ENCODE results near the gene CTSE.
"Not testable (repeated sequence)": the region's sequence is repeated elsewhere in the genome, so short reads cannot be mapped to it uniquely, and the experiment has no call there.

CTSE gene

DNA sequence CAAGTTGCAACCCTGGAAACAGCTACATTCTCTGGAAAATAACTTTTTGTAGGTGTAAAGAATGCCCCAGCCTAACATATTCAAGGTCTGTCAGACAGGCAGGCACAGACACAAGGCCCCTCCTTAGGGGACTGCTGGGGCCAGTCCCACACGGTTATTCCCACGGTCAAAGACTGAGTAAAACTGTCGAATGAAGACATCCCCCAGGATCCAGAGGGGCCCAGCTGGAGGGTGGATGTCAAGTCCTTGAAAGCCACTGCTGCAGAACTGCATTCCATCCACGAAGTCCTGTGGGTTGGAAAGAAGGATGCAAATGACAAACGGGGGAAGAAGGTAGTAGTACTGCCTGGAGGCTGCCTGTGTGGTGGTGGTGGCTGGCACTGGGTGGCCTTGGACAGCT is 13.6 kb downstream of the CTSE start:
- no peak for FAIRE-seq
- no peak for TF ChIP-seq POLR2A (IDR thresholded peaks at IDR 0.05; ENCODE audit: low read depth, low read length)

DNA sequence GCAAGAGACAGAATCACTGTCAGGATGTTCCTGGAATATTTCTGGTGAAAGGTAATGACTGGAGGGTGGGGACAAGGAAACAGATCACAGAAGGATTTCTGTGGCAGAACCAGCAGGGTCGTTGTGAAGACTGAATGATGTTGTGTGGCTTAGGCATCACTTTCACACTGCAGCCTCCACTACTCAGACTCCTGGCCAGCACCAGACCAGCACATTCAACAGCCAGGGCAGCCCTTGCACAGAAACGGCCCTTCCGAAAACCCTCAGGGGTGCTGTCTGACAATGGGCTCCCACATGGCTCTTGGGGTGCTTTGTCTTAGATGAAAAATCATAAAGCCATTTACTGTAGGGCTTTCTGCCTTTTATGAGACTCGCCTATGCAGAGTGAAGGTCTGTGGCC is 16.7 kb downstream of the CTSE start:
- DNase-seq (ENCODE audit: insufficient read length, low spot score) (no peak), FAIRE-seq (no peak)
- TF ChIP-seq POLR2A (IDR thresholded peaks at IDR 0.05; ENCODE audit: low read depth, low read length), result no peak

More for the DNA sequence above, 13.6 kb downstream of the CTSE start:
- DNase-seq (ENCODE audit: insufficient read length, low spot score), result no peak

DNA sequence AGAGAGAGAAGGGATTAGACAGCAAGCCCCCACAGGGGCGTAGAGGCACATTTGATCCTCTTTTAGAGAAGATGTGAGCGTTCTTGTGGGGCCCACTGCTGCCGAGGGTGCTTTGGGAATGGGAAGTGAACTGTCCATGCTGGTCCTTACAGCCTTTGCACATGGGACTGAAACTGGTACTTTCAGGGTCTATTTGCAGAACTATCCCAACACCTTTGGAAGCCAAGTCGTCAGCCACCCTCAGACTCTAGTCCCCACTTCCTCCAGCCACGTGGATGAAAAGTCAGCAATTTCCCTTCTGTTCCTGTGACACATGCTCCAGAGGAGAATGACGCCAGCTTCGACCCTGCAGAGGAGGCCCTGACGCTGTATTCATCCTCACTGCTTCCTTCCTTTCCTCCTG is 17.9 kb downstream of the CTSE start:
- DNase-seq (ENCODE audit: insufficient read length, low spot score), result no peak
- TF ChIP-seq POLR2A (IDR thresholded peaks at IDR 0.05; ENCODE audit: low read depth, low read length), result no peak
- FAIRE-seq, result no peak

DNA sequence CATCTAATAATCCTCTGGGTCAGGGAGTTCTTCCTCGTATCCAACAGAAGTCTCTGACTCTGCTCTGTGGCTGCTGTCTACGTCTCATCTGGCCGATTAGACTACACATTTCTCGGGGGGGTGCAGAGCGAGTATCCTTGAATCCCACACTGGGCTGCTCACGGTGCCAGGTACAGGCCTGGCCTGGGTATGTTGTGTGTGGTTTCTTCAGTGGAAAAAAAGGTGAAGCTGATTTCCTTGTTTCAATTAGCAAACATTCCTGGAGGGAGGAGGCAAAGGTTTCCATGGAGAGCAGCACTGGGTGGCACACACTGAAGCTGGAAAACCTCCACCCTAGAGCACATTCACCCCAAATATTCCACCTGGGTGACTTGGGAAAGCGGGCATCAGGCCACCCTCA is 18.5 kb downstream of the CTSE start:
- TF ChIP-seq POLR2A (IDR thresholded peaks at IDR 0.05; ENCODE audit: low read depth, low read length), result no peak
- DNase-seq (ENCODE audit: insufficient read length, low spot score), result no peak
- no peak for FAIRE-seq

DNA sequence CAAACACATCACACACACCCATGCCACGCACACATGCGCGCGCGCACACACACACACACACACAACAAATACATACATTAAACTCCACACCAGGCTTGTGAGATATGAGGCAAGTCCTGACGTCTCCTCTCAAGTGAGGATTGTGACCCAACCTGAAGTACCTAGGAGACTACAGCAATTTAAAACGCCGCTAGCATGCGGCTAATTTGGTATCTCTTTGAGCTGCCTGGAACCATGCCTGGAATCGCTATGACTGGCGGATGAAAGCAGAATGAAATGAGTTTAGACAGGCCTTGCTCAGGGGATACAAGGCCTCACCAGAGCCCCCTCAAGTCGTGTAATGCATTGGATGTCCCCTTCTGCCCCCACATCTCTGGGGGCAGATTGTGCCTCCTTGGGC is 18.9 kb downstream of the CTSE start:
- no peak for TF ChIP-seq POLR2A (IDR thresholded peaks at IDR 0.05; ENCODE audit: low read depth, low read length)
- DNase-seq (ENCODE audit: insufficient read length, low spot score) (no peak), FAIRE-seq (no peak)

DNA sequence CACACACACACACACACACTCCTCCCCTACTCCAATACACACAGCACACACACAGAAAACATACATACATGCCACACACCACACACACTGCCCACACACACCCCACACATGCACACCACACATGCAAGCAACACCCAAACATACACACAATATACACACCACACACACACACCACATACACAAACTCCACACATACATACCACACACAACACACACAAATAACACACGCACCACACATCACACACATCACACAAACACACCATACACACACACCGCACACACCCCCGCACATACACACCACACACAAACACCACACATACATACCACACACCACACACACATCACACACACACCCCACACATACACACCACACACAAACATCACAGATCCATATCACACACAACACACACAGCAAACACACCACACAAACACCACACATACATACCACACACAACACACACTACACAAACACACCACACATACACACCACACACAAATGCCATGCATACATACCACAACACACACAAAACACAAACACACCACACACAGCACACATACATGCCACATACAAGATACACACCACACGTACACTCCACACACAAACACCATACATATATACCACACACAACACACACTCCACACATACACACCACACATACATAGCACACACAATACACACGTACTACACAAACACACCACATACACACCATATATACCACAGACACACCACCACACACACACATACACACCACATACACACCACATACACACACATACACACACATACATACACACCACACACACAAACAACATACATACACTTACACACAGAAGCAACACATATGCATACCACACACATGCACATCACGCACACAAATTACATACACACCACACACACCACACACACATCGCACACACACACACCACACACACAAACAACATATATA is 19.6 kb downstream of the CTSE start:
- no peak for DNase-seq (ENCODE audit: insufficient read length, low spot score)
- no peak for FAIRE-seq
- TF ChIP-seq POLR2A (IDR thresholded peaks at IDR 0.05; ENCODE audit: low read depth, low read length), result no peak

DNA sequence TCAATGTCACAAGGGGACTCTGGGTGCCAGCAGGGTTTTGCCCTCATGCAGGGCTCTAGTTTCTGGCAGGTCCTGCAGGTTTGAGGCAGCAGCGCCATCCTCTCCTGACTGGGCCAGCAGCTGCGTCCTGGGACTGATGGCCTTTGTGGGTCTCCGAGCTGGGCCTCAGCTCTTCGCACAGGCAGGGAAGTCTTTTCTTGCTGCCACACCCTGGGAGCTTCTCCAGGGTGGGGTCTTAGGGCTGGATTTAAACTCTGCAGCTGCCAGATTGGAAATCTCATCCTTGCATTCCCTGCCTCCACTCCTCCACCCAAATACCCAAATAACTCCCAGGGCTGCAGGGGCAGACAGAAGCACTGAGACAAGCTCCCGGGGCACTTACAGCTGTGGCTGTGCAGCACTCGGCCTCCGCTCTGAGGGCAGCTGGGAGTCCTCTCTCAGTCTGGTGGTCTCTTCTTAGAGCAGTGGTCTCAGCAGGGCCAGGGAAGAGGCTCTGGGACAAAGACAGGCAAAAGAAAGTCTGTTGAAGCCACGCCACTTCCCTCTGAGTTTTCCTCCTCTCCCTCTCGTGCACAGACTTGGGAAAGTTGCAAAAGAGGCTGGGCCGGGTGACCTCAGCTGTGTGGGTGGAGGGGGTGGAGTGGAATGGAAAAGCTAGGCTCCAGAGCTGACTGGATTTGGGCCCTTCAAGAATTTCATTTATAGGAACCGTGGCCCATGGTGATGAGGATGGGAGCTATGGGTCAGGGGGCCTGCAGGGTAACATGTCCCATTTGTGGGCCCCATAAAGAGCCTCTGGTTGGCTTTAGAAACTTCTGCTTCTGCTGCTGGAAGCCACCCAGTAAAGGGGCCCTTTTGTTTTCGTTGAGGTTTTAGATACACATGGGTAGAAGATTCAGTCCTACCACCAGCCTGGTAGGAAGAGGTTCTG is 20.6 kb downstream of the CTSE start, which contains the start of gene RAB7B:
TSS of gene RAB7B (minus strand) at position 525 of the 931 bp plus-strand sequence. CDS start 9,260 bp downstream, outside the sequence.
- no peak for TF ChIP-seq POLR2A (IDR thresholded peaks at IDR 0.05; ENCODE audit: low read depth, low read length)
- FAIRE-seq (no peak), DNase-seq (ENCODE audit: insufficient read length, low spot score) (no peak)

- TF ChIP-seq POLR2A (IDR thresholded peaks at IDR 0.05; ENCODE audit: low read depth, low read length), result no peak
- DNase-seq (ENCODE audit: insufficient read length, low spot score) (no peak), FAIRE-seq (no peak)
Observed at GRCh38 chr1:206002160-206002559, 21.5 kb downstream of the CTSE start.

GRCh38 chr1:206001476-206001888 is 22.2 kb downstream of the CTSE start:
- no peak for TF ChIP-seq POLR2A (IDR thresholded peaks at IDR 0.05; ENCODE audit: low read depth, low read length)
- FAIRE-seq (no peak), DNase-seq (ENCODE audit: insufficient read length, low spot score) (peak; percentile 85)

GRCh38 chr1:206000641-206001339 is 22.9 kb downstream of the CTSE start:
- no peak for TF ChIP-seq POLR2A (IDR thresholded peaks at IDR 0.05; ENCODE audit: low read depth, low read length)
- FAIRE-seq (no peak), DNase-seq (ENCODE audit: insufficient read length, low spot score) (no peak)

GRCh38 chr1:205998457-205999241 is 25.0 kb downstream of the CTSE start:
- TF ChIP-seq POLR2A (IDR thresholded peaks at IDR 0.05; ENCODE audit: low read depth, low read length), result no peak
- DNase-seq (ENCODE audit: insufficient read length, low spot score), result no peak
- no peak for FAIRE-seq

- FAIRE-seq; DNase-seq (ENCODE audit: insufficient read length, low spot score): not testable (repeated sequence)
Observed at GRCh38 chr1:205996641-205997040, 27.1 kb downstream of the CTSE start.

- DNase-seq (ENCODE audit: insufficient read length, low spot score), result no peak
- no peak for TF ChIP-seq POLR2A (IDR thresholded peaks at IDR 0.05; ENCODE audit: low read depth, low read length)
- no peak for FAIRE-seq
Observed at GRCh38 chr1:205994346-205994745, 29.3 kb downstream of the CTSE start.

Data from H54 (cell line).